ENCODE results near the gene PRPF8. TPM values are rescaled to one million over a fixed set of nuclear protein-coding genes. Genes with fewer than 3 reads are reported as not detected.
"Not testable (repeated sequence)": the region's sequence is repeated elsewhere in the genome, so short reads cannot be mapped to it uniquely, and the experiment has no call there.

PRPF8 gene
- total and polyA plus RNA-seq, 7 donors, result 25.9 to 155 (median 115) TPM

GRCh38 chr17:1686086-1686485 lies 1.4 kb upstream of the PRPF8 start:
- Histone ChIP-seq H3K4me1 (peaks cover 0 to 28% (median 26%) of the 10 kb centered on the region in 4 donors), H3K36me3 (peaks cover 10 to 23% (median 13%) of the 10 kb centered on the region in 4 donors), H3K27ac (no peak overlapping the region), H3K9me3 (no peaks in the 10 kb centered on the region), H3K4me3 (no peak overlapping the region), H3K27me3 (no peaks in the 10 kb centered on the region)
- no peak for DNase-seq
- 89 to 93% methylated on average over 7 of the region's 7 CpGs for WGBS, 2 donors
- TF ChIP-seq POLR2AphosphoS5 (IDR thresholded peaks at IDR 0.05), result no peak
- TF ChIP-seq, protein P1, sequence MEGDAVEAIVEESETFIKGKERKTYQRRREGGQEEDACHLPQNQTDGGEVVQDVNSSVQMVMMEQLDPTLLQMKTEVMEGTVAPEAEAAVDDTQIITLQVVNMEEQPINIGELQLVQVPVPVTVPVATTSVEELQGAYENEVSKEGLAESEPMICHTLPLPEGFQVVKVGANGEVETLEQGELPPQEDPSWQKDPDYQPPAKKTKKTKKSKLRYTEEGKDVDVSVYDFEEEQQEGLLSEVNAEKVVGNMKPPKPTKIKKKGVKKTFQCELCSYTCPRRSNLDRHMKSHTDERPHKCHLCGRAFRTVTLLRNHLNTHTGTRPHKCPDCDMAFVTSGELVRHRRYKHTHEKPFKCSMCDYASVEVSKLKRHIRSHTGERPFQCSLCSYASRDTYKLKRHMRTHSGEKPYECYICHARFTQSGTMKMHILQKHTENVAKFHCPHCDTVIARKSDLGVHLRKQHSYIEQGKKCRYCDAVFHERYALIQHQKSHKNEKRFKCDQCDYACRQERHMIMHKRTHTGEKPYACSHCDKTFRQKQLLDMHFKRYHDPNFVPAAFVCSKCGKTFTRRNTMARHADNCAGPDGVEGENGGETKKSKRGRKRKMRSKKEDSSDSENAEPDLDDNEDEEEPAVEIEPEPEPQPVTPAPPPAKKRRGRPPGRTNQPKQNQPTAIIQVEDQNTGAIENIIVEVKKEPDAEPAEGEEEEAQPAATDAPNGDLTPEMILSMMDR (IDR thresholded peaks at IDR 0.05), result no peak
- TF ChIP-seq EP300 (IDR thresholded peaks at IDR 0.05), result no peak
- no peak for TF ChIP-seq POLR2A (IDR thresholded peaks at IDR 0.05)
- intact Hi-C loops (cut with DNase I), result no loop called here

- intact Hi-C loops (cut with DNase I), result no loop called here
- no peak for TF ChIP-seq POLR2A (IDR thresholded peaks at IDR 0.05)
- TF ChIP-seq, protein P1 (IDR thresholded peaks at IDR 0.05), result no peak
- no peak for TF ChIP-seq EP300 (IDR thresholded peaks at IDR 0.05)
- TF ChIP-seq POLR2AphosphoS5 (IDR thresholded peaks at IDR 0.05), result no peak
- H3K4me3 ChIP-seq, result peak overlapping the region; percentile 82 to 97 (median 90)
- H3K27me3 ChIP-seq, result no peaks in the 10 kb centered on the region
- DNase-seq, result no peak
- H3K4me1 ChIP-seq, result peaks cover 0 to 28% (median 26%) of the 10 kb centered on the region in 4 donors
- H3K27ac ChIP-seq, result peak overlapping the region; percentile 91 to 98 (median 96)
- H3K9me3 ChIP-seq, result no peaks in the 10 kb centered on the region
- WGBS, 2 donors, result 78 to 80% methylated on average over 5 of the region's 5 CpGs
- peaks cover 34 to 50% (median 39%) of the 10 kb centered on the region in 4 donors for H3K36me3 ChIP-seq
Measured at GRCh38 chr17:1683459-1683858, 1.2 kb downstream of the PRPF8 start.

GRCh38 chr17:1676401-1676800 lies 8.3 kb downstream of the PRPF8 start:
- WGBS, 2 donors, result 92 to 97% methylated on average over 13 of the region's 13 CpGs
- peaks cover 87 to 100% (median 97%) of the 10 kb centered on the region in 4 donors for H3K36me3 ChIP-seq
- intact Hi-C loops (cut with DNase I), result no loop called here
- no peaks in the 10 kb centered on the region for H3K27me3 ChIP-seq
- H3K4me1 ChIP-seq, result no peaks in the 10 kb centered on the region
- DNase-seq, result no peak
- H3K27ac ChIP-seq, result no peak overlapping the region
- no peak overlapping the region for H3K4me3 ChIP-seq
- H3K9me3 ChIP-seq, result no peaks in the 10 kb centered on the region
- TF ChIP-seq POLR2AphosphoS5 (IDR thresholded peaks at IDR 0.05) (no peak), EP300 (IDR thresholded peaks at IDR 0.05) (no peak), POLR2A (IDR thresholded peaks at IDR 0.05) (no peak)
- TF ChIP-seq, protein P1 (IDR thresholded peaks at IDR 0.05), result no peak

GRCh38 chr17:1673041-1673785 lies 11.5 kb downstream of the PRPF8 start:
- Histone ChIP-seq H3K9me3 (no peaks in the 10 kb centered on the region), H3K36me3 (peaks cover 73 to 97% (median 85%) of the 10 kb centered on the region in 4 donors), H3K4me3 (no peak overlapping the region), H3K27me3 (no peaks in the 10 kb centered on the region), H3K4me1 (peaks cover 0 to 19% (median 14%) of the 10 kb centered on the region in 4 donors), H3K27ac (no peak overlapping the region)
- intact Hi-C loops (cut with DNase I), result no loop called here
- peak; percentile 67 for DNase-seq
- 90 to 94% methylated on average over 26 of the region's 26 CpGs for WGBS, 2 donors
- TF ChIP-seq POLR2A (IDR thresholded peaks at IDR 0.05) (no peak), POLR2AphosphoS5 (IDR thresholded peaks at IDR 0.05) (no peak)

DNA sequence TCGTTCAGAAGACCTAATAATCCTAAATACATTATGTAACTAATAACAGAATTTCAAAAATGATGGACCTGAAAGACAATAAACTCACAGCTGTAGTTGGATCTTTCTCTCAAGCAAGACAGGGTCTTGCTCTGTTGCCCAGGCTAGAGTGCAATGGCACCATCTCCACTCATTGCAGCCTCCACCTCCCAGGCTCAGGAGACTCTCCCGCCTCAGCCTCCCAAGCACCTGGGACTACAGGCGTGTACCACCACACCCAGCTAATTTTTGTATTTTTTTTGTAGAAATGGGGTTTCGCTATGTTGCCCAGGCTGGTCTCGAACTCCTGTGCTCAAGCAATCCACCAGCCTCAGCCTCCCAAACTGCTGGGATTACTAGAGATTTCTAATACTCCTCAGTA lies 20.7 kb downstream of the PRPF8 start:
- peaks cover 0 to 12% (median 1%) of the 10 kb centered on the region in 4 donors for H3K4me1 ChIP-seq
- H3K27ac ChIP-seq; DNase-seq; intact Hi-C loops (cut with DNase I); H3K4me3 ChIP-seq; H3K9me3 ChIP-seq; H3K27me3 ChIP-seq: not testable (repeated sequence)
- WGBS, 2 donors, result 94 to 96% methylated on average over 5 of the region's 5 CpGs
- H3K36me3 ChIP-seq, result peaks cover 34 to 96% (median 56%) of the 10 kb centered on the region in 4 donors
